HEK293T (cell line): Measurements from ENCODE around the gene PRAMEF20.
"Not testable (repeated sequence)": the region's sequence is repeated elsewhere in the genome, so short reads cannot be mapped to it uniquely, and the experiment has no call there.

ENCODE experiments used
- CTCF ChIA-PET: fragments of 350-600 bp; formaldehyde crosslinking; extraction: SDS; loops from one replicate; lab custom pipeline; 2021; ENCODE audit warnings: antibody characterized with exemption, inconsistent platforms; lab: Yijun Ruan, JAX
- POLR2A ChIA-PET: fragments of 350-600 bp; formaldehyde crosslinking; extraction: SDS; loops from one replicate; lab custom pipeline; 2020; ENCODE audit warnings: antibody characterized with exemption, inconsistent platforms; lab: Yijun Ruan, JAX
- DNase-seq: peaks from one replicate; pipeline ENCODE4 v3.0.0; 2012; ENCODE audit warnings: mixed read lengths; ENCODE audit errors: extremely low spot score
- ARNT ChIP-seq: fragments of 450-650 bp; IDR thresholded peaks from 2 replicates; pipeline ENCODE4 v1.6.1; 2017; ENCODE audit warnings: mild to moderate bottlenecking
- BHLHE40 ChIP-seq: fragments of 450-650 bp; IDR thresholded peaks from 2 replicates; pipeline ENCODE4 v1.6.1; 2016; ENCODE audit warnings: mild to moderate bottlenecking, moderate library complexity, borderline replicate concordance
- CTBP1 ChIP-seq: fragments of 450-650 bp; IDR thresholded peaks from 2 replicates; pipeline ENCODE4 v1.6.1; 2016; ENCODE audit warnings: borderline replicate concordance
- ELF4 ChIP-seq: fragments of 450-650 bp; IDR thresholded peaks from 2 replicates; pipeline ENCODE4 v1.6.1; 2017; ENCODE audit warnings: antibody characterized with exemption
- FOXA1 ChIP-seq: fragments of 450-650 bp; IDR thresholded peaks from 2 replicates; pipeline ENCODE4 v1.6.1; 2016; ENCODE audit warnings: mild to moderate bottlenecking
- FOXK2 ChIP-seq: fragments of 450-650 bp; IDR thresholded peaks from 2 replicates; pipeline ENCODE4 v1.6.1; 2016; ENCODE audit warnings: mild to moderate bottlenecking
- FOXM1 ChIP-seq: fragments of 450-650 bp; IDR thresholded peaks from 2 replicates; pipeline ENCODE4 v1.6.1; 2017; ENCODE audit warnings: mild to moderate bottlenecking, borderline replicate concordance
- HDGF ChIP-seq: fragments of 450-650 bp; IDR thresholded peaks from 2 replicates; pipeline ENCODE4 v1.6.1; 2017; ENCODE audit warnings: antibody characterized with exemption, borderline replicate concordance
- L3MBTL2 ChIP-seq: fragments of 450-650 bp; conservative IDR thresholded peaks from 2 replicates; pipeline ENCODE4 v1.6.1; 2016; ENCODE audit warnings: mild to moderate bottlenecking
- LEF1 ChIP-seq: fragments of 450-650 bp; IDR thresholded peaks from 2 replicates; pipeline ENCODE4 v1.6.1; 2017; ENCODE audit warnings: mild to moderate bottlenecking, borderline replicate concordance
- NFRKB ChIP-seq: fragments of 450-650 bp; IDR thresholded peaks from 2 replicates; pipeline ENCODE4 v1.6.1; 2016; ENCODE audit warnings: mild to moderate bottlenecking, moderate library complexity
- PKNOX1 ChIP-seq: fragments of 450-650 bp; IDR thresholded peaks from 2 replicates; pipeline ENCODE4 v1.6.1; 2016
- SP1 ChIP-seq: fragments of 450-650 bp; IDR thresholded peaks from 2 replicates; pipeline ENCODE4 v1.6.1; 2017
- SUZ12 ChIP-seq: fragments of 450-650 bp; IDR thresholded peaks from 2 replicates; pipeline ENCODE4 v1.6.1; 2016; ENCODE audit warnings: mild to moderate bottlenecking
- TARDBP ChIP-seq: fragments of 450-650 bp; IDR thresholded peaks from 2 replicates; pipeline ENCODE4 v1.6.1; 2016
- ZNF384 ChIP-seq: fragments of 450-650 bp; IDR thresholded peaks from 2 replicates; pipeline ENCODE4 v1.6.1; 2016

PRAMEF20 gene

GRCh38 chr1:13430495-13430894 is 20.2 kb downstream of the PRAMEF20 start:
- TF ChIP-seq FOXK2 (no peak), ARNT (no peak), TARDBP (no peak), FOXA1 (no peak), ZNF384 (no peak), CTBP1 (no peak), HDGF (no peak), LEF1 (no peak), FOXM1 (no peak), ELF4 (no peak), NFRKB (no peak), L3MBTL2 (no peak), SUZ12 (no peak), BHLHE40 (no peak), PKNOX1 (no peak)
- ChIA-PET CTCF (no interaction called here), POLR2A (no interaction called here)
- DNase-seq, result no peak

- ChIA-PET POLR2A (no interaction called here), CTCF (no interaction called here)
- no peak for DNase-seq
- TF ChIP-seq ARNT (no peak), BHLHE40 (no peak), FOXA1 (no peak), PKNOX1 (no peak), L3MBTL2 (no peak), SUZ12 (no peak), HDGF (no peak), SP1 (no peak), FOXM1 (no peak), NFRKB (no peak), TARDBP (no peak), CTBP1 (no peak), ELF4 (no peak), FOXK2 (no peak), LEF1 (no peak)
Measured at GRCh38 chr1:13432251-13432650, 22.0 kb downstream of the PRAMEF20 start.

- DNase-seq, CTCF ChIA-PET, POLR2A ChIA-PET: not testable (repeated sequence)
Measured at GRCh38 chr1:13433694-13434358, 23.6 kb downstream of the PRAMEF20 start.

- ChIA-PET POLR2A (no interaction called here), CTCF (interaction anchor here (0.6 to 0.7 kb wide), 2 partner anchors 21 to 323 kb away, joined by 3 to 5 read pairs; no protein-coding TSS in a partner anchor)
- TF ChIP-seq L3MBTL2, result no peak
- peak; percentile 62 for TF ChIP-seq PKNOX1
Measured at GRCh38 chr1:13435458-13435857, 25.2 kb downstream of the PRAMEF20 start.

GRCh38 chr1:13439104-13439783 is 29.0 kb downstream of the PRAMEF20 start:
- CTCF ChIA-PET, POLR2A ChIA-PET, DNase-seq: not testable (repeated sequence)

More at GRCh38 chr1:13435458-13435857, 25.2 kb downstream of the PRAMEF20 start:
- no peak for DNase-seq

GRCh38 chr1:13443335-13443979 is 33.2 kb downstream of the PRAMEF20 start:
- CTCF ChIA-PET, result no interaction called here
- no peak for DNase-seq
- POLR2A ChIA-PET, result no interaction called here
- TF ChIP-seq HDGF, result no peak
- no peak for TF ChIP-seq TARDBP
- TF ChIP-seq CTBP1, result no peak
- no peak for TF ChIP-seq FOXK2
- no peak for TF ChIP-seq ELF4
- TF ChIP-seq FOXM1, result no peak
- no peak for TF ChIP-seq FOXA1
- TF ChIP-seq SUZ12, result no peak
- TF ChIP-seq NFRKB, result no peak
- no peak for TF ChIP-seq LEF1
- TF ChIP-seq PKNOX1, result no peak
- no peak for TF ChIP-seq ZNF384
- no peak for TF ChIP-seq ARNT
- TF ChIP-seq BHLHE40, result no peak
- no peak for TF ChIP-seq SP1
- TF ChIP-seq L3MBTL2, result no peak
